ENCODE measurements around the gene ZDBF2.
"Not testable (repeated sequence)": the region's sequence is repeated elsewhere in the genome, so short reads cannot be mapped to it uniquely, and the experiment has no call there.

Gene ZDBF2

DNA sequence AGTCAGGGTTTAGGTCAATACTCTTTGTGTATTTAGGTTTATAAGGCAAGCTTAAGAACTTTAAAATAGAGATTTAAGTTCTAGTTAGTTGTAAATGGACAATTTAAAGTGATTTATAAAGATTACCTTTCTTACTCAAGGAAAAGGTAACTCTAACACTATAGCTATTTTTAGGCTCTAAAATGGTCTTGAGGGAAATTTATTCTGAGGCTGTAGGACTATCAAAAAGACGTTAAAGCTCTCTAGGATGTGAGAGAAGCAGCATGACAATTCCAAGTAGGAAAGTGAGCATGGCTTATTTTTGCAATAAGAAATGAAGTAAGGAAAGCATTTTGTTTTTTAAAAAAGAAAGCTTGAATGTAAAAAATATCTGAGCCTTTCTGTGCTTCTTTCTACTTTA lies 78.1 kb downstream of the ZDBF2 start:
- Histone ChIP-seq H3K9me3 (ENCODE audit: control insufficient read depth, insufficient read depth, low read length) (no peaks in the 10 kb centered on the region), H3K27me3 (ENCODE audit: control insufficient read depth, insufficient read depth, low read length) (no peaks in the 10 kb centered on the region), H3K4me3 (ENCODE audit: low read length) (no peak overlapping the region), H3K36me3 (ENCODE audit: control insufficient read depth, insufficient read depth, low read length) (no peaks in the 10 kb centered on the region), H3K4me1 (ENCODE audit: control insufficient read depth, insufficient read depth, low read length) (no peaks in the 10 kb centered on the region), H3K27ac (ENCODE audit: low read length) (no peak overlapping the region)
- WGBS (ENCODE audit: insufficient coverage, insufficient read length), result no CpG with 5 or more reads among the region's 1 CpG
- DNase-seq (ENCODE audit: low read depth, low spot score), result no peak

DNA sequence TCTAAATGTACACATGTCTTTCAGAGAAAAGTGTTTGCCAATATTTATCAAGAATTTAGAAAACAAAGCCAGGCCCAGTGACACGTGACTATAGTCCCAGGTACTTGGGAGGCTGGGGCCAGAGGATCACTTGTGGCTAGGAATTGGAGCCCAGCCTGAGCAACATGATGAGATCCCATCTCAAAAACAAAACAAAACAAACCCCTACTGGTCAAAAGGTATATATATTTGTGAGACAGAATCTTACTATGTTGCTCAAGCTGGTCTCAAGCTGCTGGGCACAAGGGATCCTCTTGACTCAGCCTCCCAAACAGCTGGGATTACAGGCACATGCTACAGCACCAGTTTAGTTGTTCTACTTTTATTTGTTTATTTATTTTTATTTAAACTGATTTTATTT lies 79.2 kb downstream of the ZDBF2 start:
- no peaks in the 10 kb centered on the region; the same call in 1 of the 2 replicates for H3K9me3 ChIP-seq (ENCODE audit: control insufficient read depth, insufficient read depth, low read length)
- H3K27me3 ChIP-seq (ENCODE audit: control insufficient read depth, insufficient read depth, low read length), result no peaks in the 10 kb centered on the region
- H3K36me3 ChIP-seq (ENCODE audit: control insufficient read depth, insufficient read depth, low read length), result no peaks in the 10 kb centered on the region
- H3K4me3 ChIP-seq (ENCODE audit: low read length), result no peak overlapping the region
- no CpG with 5 or more reads among the region's 1 CpG for WGBS (ENCODE audit: insufficient coverage, insufficient read length)
- H3K4me1 ChIP-seq (ENCODE audit: control insufficient read depth, insufficient read depth, low read length), result no peaks in the 10 kb centered on the region
- no peak overlapping the region for H3K27ac ChIP-seq (ENCODE audit: low read length)
- DNase-seq (ENCODE audit: low read depth, low spot score), result no peak

DNA sequence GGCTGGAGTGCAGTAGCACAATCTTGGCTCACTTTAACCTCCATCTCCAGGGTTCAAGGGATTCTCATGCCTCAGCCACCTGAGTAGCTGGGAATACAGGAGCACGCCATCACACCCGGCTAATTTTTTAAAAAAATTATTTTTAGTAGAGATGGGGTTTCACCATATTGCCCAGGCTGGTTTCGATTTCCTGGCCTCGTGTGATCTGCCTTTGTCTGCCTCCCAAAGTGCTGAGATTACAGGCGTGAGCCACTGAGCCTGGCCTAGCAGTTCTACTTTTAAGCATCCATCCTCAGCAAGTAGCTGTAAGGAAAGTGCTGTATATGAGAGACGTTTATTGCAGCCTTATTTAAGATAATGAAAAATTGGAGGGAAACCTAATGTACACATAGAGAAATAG lies 79.7 kb downstream of the ZDBF2 start:
- no peak overlapping the region for H3K4me3 ChIP-seq (ENCODE audit: low read length)
- no CpG with 5 or more reads among the region's 6 CpGs for WGBS (ENCODE audit: insufficient coverage, insufficient read length)
- no peak for DNase-seq (ENCODE audit: low read depth, low spot score)
- no peak overlapping the region for H3K27ac ChIP-seq (ENCODE audit: low read length)
- no peaks in the 10 kb centered on the region for H3K4me1 ChIP-seq (ENCODE audit: control insufficient read depth, insufficient read depth, low read length)
- no peaks in the 10 kb centered on the region for H3K36me3 ChIP-seq (ENCODE audit: control insufficient read depth, insufficient read depth, low read length)
- H3K9me3 ChIP-seq (ENCODE audit: control insufficient read depth, insufficient read depth, low read length), result no peaks in the 10 kb centered on the region; the same call in 1 of the 2 replicates
- no peaks in the 10 kb centered on the region for H3K27me3 ChIP-seq (ENCODE audit: control insufficient read depth, insufficient read depth, low read length)

DNA sequence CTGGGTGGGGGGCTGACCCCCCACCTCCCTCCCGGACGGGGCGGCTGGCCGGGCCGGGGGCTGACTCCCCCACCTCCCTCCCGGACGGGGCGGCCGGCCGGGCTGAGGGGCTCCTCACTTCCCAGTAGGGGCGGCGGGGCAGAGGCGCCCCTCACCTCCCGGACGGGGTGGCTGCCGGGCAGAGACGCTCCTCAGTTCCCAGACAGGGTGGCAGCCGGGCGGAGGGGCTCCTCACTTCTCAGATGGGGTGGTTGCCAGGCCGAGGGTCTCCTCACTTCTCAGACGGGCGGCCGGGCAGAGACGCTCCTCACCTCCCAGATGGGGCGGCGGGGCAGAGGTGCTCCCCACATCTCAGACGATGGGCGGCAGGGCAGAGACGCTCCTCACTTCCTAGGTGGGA lies 82.4 kb downstream of the ZDBF2 start:
- not testable (repeated sequence) for H3K9me3 ChIP-seq (ENCODE audit: control insufficient read depth, insufficient read depth, low read length); H3K27me3 ChIP-seq (ENCODE audit: control insufficient read depth, insufficient read depth, low read length); H3K4me3 ChIP-seq (ENCODE audit: low read length); H3K27ac ChIP-seq (ENCODE audit: low read length); H3K36me3 ChIP-seq (ENCODE audit: control insufficient read depth, insufficient read depth, low read length); H3K4me1 ChIP-seq (ENCODE audit: control insufficient read depth, insufficient read depth, low read length); DNase-seq (ENCODE audit: low read depth, low spot score)
- no CpG with 5 or more reads among the region's 29 CpGs for WGBS (ENCODE audit: insufficient coverage, insufficient read length)

DNA sequence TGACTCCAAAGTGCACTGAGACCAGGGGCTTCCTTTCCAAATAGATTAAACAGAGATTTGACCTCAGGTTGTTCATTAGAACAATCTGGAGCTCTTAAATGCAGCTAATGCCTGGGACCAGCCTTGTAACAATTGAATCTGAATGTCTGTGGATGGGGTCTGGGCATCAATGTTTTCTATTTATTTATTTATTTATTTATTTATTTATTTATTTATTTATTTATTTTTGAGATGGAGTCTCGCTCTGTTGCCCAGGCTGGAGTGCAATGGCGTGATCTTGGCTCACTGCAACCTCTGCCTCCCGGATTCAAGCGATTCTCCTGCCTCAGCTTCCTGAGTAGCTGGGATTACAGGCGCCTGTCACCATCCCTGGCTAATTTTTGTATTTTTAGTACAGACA lies 86.4 kb downstream of the ZDBF2 start:
- no CpG with 5 or more reads among the region's 5 CpGs for WGBS (ENCODE audit: insufficient coverage, insufficient read length)
- H3K27ac ChIP-seq (ENCODE audit: low read length); H3K27me3 ChIP-seq (ENCODE audit: control insufficient read depth, insufficient read depth, low read length); H3K4me1 ChIP-seq (ENCODE audit: control insufficient read depth, insufficient read depth, low read length); H3K36me3 ChIP-seq (ENCODE audit: control insufficient read depth, insufficient read depth, low read length); DNase-seq (ENCODE audit: low read depth, low spot score); H3K4me3 ChIP-seq (ENCODE audit: low read length); H3K9me3 ChIP-seq (ENCODE audit: control insufficient read depth, insufficient read depth, low read length): not testable (repeated sequence)

DNA sequence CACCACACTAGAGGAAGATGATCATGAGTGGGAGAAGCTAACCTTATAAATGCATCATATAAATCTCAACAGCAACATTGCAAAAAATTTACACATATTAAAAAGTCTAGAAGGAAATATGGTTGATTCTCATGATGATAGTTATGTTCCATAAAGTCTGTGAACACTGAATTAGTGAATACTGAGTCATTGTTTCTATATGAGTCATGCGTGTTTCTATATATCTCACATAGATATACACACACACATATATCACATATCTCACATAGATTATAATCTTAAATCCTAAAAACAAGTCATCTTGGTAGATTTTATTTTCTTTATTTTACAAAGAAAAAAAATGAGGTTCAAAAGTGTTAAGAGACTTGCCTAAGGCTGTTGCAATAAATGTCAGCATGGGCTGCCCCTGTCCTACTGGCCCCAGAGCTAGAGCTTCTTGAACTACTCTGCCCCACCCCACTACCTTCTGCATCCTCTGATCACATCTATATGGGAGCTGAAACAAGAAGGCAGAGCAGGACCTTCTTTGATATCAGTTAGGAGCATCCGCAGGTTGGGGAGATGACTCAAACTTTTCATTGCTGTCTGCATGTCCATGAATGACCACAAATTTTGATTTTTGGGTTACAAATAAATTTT lies 87.1 kb downstream of the ZDBF2 start:
- Histone ChIP-seq H3K4me1 (ENCODE audit: control insufficient read depth, insufficient read depth, low read length) (no peaks in the 10 kb centered on the region), H3K9me3 (ENCODE audit: control insufficient read depth, insufficient read depth, low read length) (no peaks in the 10 kb centered on the region; the same call in 1 of the 2 replicates), H3K36me3 (ENCODE audit: control insufficient read depth, insufficient read depth, low read length) (no peaks in the 10 kb centered on the region), H3K27me3 (ENCODE audit: control insufficient read depth, insufficient read depth, low read length) (no peaks in the 10 kb centered on the region), H3K4me3 (ENCODE audit: low read length) (no peak overlapping the region), H3K27ac (ENCODE audit: low read length) (no peak overlapping the region)
- no CpG with 5 or more reads among the region's 2 CpGs for WGBS (ENCODE audit: insufficient coverage, insufficient read length)
- no peak for DNase-seq (ENCODE audit: low read depth, low spot score)
